GM12878 (cell line): ENCODE data around the gene ERFL. TPM values are rescaled to one million over a fixed set of nuclear protein-coding genes. Genes with fewer than 3 reads are reported as not detected.

Experiments used
- ATAC-seq: fragments of 200-7000 bp; cut with Tn5 transposase; 3 replicates; pipeline ENCODE4 v1.9.1; 2020; ENCODE audit warnings: mild to moderate bottlenecking, moderate library complexity
- BruUV-seq: library from RNA; stranded (reverse); fragments of 400-500 nt; replicated peaks from 2 replicates; lab custom pipeline; 2021; lab: Mats Ljungman, UMichigan
- CTCF ChIA-PET: fragments of 300-600 bp; sonication (Branson Sonifier 250); formaldehyde crosslinking; extraction: SDS; loops from one replicate; lab custom pipeline; 2021; ENCODE audit warnings: inconsistent platforms; lab: Yijun Ruan, JAX
- POLR2A ChIA-PET: fragments of 350-600 bp; formaldehyde crosslinking; extraction: SDS; loops from one replicate; lab custom pipeline; 2021; ENCODE audit warnings: inconsistent platforms; lab: Charles Lee
- RAD21 ChIA-PET: fragments of 300-600 bp; sonication (Branson Sonifier 250); formaldehyde crosslinking; loops from one replicate; lab custom pipeline; 2023; ENCODE audit warnings: antibody characterized with exemption; ENCODE audit not compliant: unreplicated experiment; lab: Charles Lee
- SMC1A ChIA-PET: fragments of 300-600 bp; sonication (Branson Sonifier 250); formaldehyde crosslinking; loops from one replicate; lab custom pipeline; 2023; ENCODE audit not compliant: unreplicated experiment, uncharacterized antibody; lab: Charles Lee
- DNase-seq: peaks from one replicate; pipeline ENCODE4 v3.0.0-alpha.2; 2011; ENCODE audit warnings: low read depth, low spot score
- FAIRE-seq: peaks from 3 replicates; lab custom pipeline; 2011; peaks lifted over from hg19 to GRCh38; lab: Jason Lieb, UNC
- H2AFZ ChIP-seq: 2 replicates; pipeline ENCODE4 v1.6.0; 2011; ENCODE audit warnings: low read depth, low read length, control low read depth; ENCODE audit not compliant: control insufficient read depth
- H3K27ac ChIP-seq: 2 replicates; pipeline ENCODE4 v1.5.1; 2011; ENCODE audit warnings: control low read depth; ENCODE audit not compliant: control insufficient read depth, insufficient read depth
- H3K27me3 ChIP-seq, 2 experiments: replicated peaks in 1 of 2; 2 replicates each; pipeline versions ENCODE4 v1.6.0 to v1.6.1; 2011; ENCODE audit warnings: low read length in 1 of 2; ENCODE audit not compliant: control insufficient read depth in 2 of 2, insufficient read depth in 2 of 2
- H3K36me3 ChIP-seq, 2 experiments: 2 replicates each; pipeline ENCODE4 v1.5.1; 2011; ENCODE audit warnings: low read length in 1 of 2; ENCODE audit not compliant: control insufficient read depth in 2 of 2, insufficient read depth in 2 of 2
- H3K4me1 ChIP-seq: 2 replicates; pipeline ENCODE4 v1.6.1; 2011; ENCODE audit warnings: mild to moderate bottlenecking, low read length, moderate library complexity, mixed read lengths; ENCODE audit not compliant: control insufficient read depth, insufficient read depth
- H3K4me2 ChIP-seq: 2 replicates; pipeline ENCODE4 v1.6.0; 2011; ENCODE audit warnings: control low read depth; ENCODE audit not compliant: control insufficient read depth, insufficient read depth
- H3K4me3 ChIP-seq: fragments of 200-600 bp; sonication (generic); 2 replicates; pipeline ENCODE4 v1.5.1; 2016
- H3K79me2 ChIP-seq: 2 replicates; pipeline ENCODE4 v1.6.0; 2011; ENCODE audit warnings: low read length; ENCODE audit not compliant: control insufficient read depth, insufficient read depth
- H3K9ac ChIP-seq: 2 replicates; pipeline ENCODE4 v1.8.0; 2011; ENCODE audit warnings: low read length, control low read depth, mixed read lengths; ENCODE audit not compliant: control insufficient read depth, insufficient read depth
- H3K9me3 ChIP-seq: replicated peaks from 3 replicates; pipeline ENCODE4 v1.5.1; 2011; ENCODE audit warnings: mild to moderate bottlenecking, low read length; ENCODE audit not compliant: control insufficient read depth, insufficient read depth
- H4K20me1 ChIP-seq: 2 replicates; pipeline ENCODE4 v1.6.0; 2011; ENCODE audit not compliant: control insufficient read depth, insufficient read depth
- EP300 ChIP-seq, 2 experiments: fragments of 150-350 bp in 1 of 2; IDR thresholded peaks; 2 replicates each; pipeline ENCODE4 v1.6.1; 2011 to 2012; ENCODE audit warnings: low read depth in 2 of 2, low read length in 2 of 2, borderline replicate concordance in 1 of 2, improper control_type of control experiment in 1 of 2, inconsistent platforms in 1 of 2; ENCODE audit not compliant: control insufficient read depth in 1 of 2
- HDGF ChIP-seq: fragments of 450-650 bp; IDR thresholded peaks from 2 replicates; pipeline ENCODE4 v1.6.1; 2016; ENCODE audit warnings: antibody characterized with exemption
- IRF4 ChIP-seq: IDR thresholded peaks from 2 replicates; pipeline ENCODE4 v1.6.1; 2011; ENCODE audit warnings: low read depth, low read length
- IRF5 ChIP-seq: fragments of 450-650 bp; IDR thresholded peaks from 2 replicates; pipeline ENCODE4 v1.6.1; 2017; ENCODE audit warnings: borderline replicate concordance
- LARP7 ChIP-seq: fragments of 450-650 bp; IDR thresholded peaks from 2 replicates; pipeline ENCODE4 v1.6.1; 2017; ENCODE audit warnings: mild to moderate bottlenecking
- NFYA ChIP-seq: IDR thresholded peaks from 2 replicates; pipeline ENCODE4 v1.6.1; 2011; ENCODE audit warnings: low read depth, mild to moderate bottlenecking, low read length, improper control_type of control experiment, borderline replicate concordance
- NR2C1 ChIP-seq: fragments of 450-650 bp; IDR thresholded peaks from 2 replicates; pipeline ENCODE4 v1.6.1; 2017; ENCODE audit warnings: antibody characterized with exemption, mild to moderate bottlenecking, moderate library complexity
- PAX5 ChIP-seq: IDR thresholded peaks from 2 replicates; pipeline ENCODE4 v1.6.1; 2011; ENCODE audit warnings: low read depth, low read length, borderline replicate concordance
- PAX8 ChIP-seq: fragments of 450-650 bp; IDR thresholded peaks from 2 replicates; pipeline ENCODE4 v1.6.1; 2017; ENCODE audit warnings: mild to moderate bottlenecking, moderate library complexity
- POU2F2 ChIP-seq: IDR thresholded peaks from 3 replicates; pipeline ENCODE4 v1.6.1; 2011; ENCODE audit warnings: low read depth, mild to moderate bottlenecking, low read length, borderline replicate concordance
- USF2 ChIP-seq: IDR thresholded peaks from 2 replicates; pipeline ENCODE4 v1.6.1; 2011; ENCODE audit warnings: low read depth, low read length, improper control_type of control experiment, borderline replicate concordance
- ZNF24 ChIP-seq: fragments of 450-650 bp; IDR thresholded peaks from 2 replicates; pipeline ENCODE4 v1.6.1; 2017; ENCODE audit warnings: antibody characterized with exemption, mild to moderate bottlenecking
- WGBS: methylation state at CpG from one replicate; pipeline ENCODE4 v1.1.6; 2016; ENCODE audit warnings: low lambda C conversion rate; ENCODE audit not compliant: insufficient replicate concordance, insufficient coverage; ENCODE audit errors: missing lambda C conversion rate; 5-methylcytosine and 5-hydroxymethylcytosine counted together
- in situ Hi-C: fragments of 300-500 bp; cut with MboI; formaldehyde crosslinking; loops from 9 replicates; pipeline ENCODE4 v1.14.3; 2018; ENCODE audit warnings: mixed read lengths
- intact Hi-C: fragments of 100-400 bp; cut with micrococcal nuclease; formaldehyde crosslinking; loops from one replicate; pipeline ENCODE4 v1.14.2; 2022; ENCODE audit not compliant: unreplicated experiment
- polyA plus RNA-seq, 11 experiments: library from polyadenylated mRNA; depleted of rRNA in 4 of 11; unstranded in 6 of 11; stranded (reverse) in 5 of 11; fragments of >200 nt; fragmentation: Nextera tagmentation in 4 of 11; fragmentation: Illumina TruSeq in 1 of 11; extraction: Ambion mirVana in 4 of 11; extraction: Trizol in 1 of 11; gene quantifications; 1 replicate in 1 of 11; 2 replicates in 10 of 11; pipeline versions ENCODE4 v1.2.1 to v1.2.3, GENCODE V29; 2011 to 2016; ENCODE audit warnings: inconsistent platforms in 2 of 11, missing spikeins in 2 of 11, low read depth in 1 of 11
- total RNA-seq, 4 experiments: library from RNA; depleted of rRNA in 3 of 4; stranded (reverse); fragments of >200 nt in 3 of 4; fragmentation: Illumina TruSeq in 1 of 4; extraction: Trizol in 1 of 4; gene quantifications; 2 replicates each; pipeline versions ENCODE4 v1.2.1 to v1.2.3, GENCODE V29; 2013 to 2021
- TF ChIP-seq, protein P1 (sequence below): fragments of 450-650 bp; conservative IDR thresholded peaks from 2 replicates; pipeline ENCODE4 v1.6.1; 2017; ENCODE audit warnings: mild to moderate bottlenecking, moderate library complexity
- TF ChIP-seq, protein P2 (sequence below): IDR thresholded peaks from 2 replicates; pipeline ENCODE4 v1.6.1; 2011; ENCODE audit warnings: low read depth, mild to moderate bottlenecking, low read length, moderate library complexity, borderline replicate concordance; ENCODE audit errors: extremely low read depth

The ERFL gene
- total and polyA plus RNA-seq, 10 of the 15 experiments (the other 5 are each of a cell fraction or from before 2014, with no cell fraction given) = 0.04 to 0.10 (median 0.05) TPM; not detected in 7

- TF ChIP-seq, protein P1, sequence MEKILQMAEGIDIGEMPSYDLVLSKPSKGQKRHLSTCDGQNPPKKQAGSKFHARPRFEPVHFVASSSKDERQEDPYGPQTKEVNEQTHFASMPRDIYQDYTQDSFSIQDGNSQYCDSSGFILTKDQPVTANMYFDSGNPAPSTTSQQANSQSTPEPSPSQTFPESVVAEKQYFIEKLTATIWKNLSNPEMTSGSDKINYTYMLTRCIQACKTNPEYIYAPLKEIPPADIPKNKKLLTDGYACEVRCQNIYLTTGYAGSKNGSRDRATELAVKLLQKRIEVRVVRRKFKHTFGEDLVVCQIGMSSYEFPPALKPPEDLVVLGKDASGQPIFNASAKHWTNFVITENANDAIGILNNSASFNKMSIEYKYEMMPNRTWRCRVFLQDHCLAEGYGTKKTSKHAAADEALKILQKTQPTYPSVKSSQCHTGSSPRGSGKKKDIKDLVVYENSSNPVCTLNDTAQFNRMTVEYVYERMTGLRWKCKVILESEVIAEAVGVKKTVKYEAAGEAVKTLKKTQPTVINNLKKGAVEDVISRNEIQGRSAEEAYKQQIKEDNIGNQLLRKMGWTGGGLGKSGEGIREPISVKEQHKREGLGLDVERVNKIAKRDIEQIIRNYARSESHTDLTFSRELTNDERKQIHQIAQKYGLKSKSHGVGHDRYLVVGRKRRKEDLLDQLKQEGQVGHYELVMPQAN = no peak
- no peak for TF ChIP-seq LARP7
- TF ChIP-seq HDGF = no peak
- no peak for TF ChIP-seq POU2F2
- no peak for TF ChIP-seq IRF4
- no peak for TF ChIP-seq NR2C1
- TF ChIP-seq EP300 (IDR thresholded peaks at IDR 0.05; ENCODE audit: borderline replicate concordance in 1 of 2, control insufficient read depth in 1 of 2, low read depth in 2 of 2, low read length in 2 of 2) = no peak
- no peak for TF ChIP-seq NFYA
Measured at GRCh38 chr19:41926028-41926762, 2.1 kb downstream of the ERFL start (continued).

DNA sequence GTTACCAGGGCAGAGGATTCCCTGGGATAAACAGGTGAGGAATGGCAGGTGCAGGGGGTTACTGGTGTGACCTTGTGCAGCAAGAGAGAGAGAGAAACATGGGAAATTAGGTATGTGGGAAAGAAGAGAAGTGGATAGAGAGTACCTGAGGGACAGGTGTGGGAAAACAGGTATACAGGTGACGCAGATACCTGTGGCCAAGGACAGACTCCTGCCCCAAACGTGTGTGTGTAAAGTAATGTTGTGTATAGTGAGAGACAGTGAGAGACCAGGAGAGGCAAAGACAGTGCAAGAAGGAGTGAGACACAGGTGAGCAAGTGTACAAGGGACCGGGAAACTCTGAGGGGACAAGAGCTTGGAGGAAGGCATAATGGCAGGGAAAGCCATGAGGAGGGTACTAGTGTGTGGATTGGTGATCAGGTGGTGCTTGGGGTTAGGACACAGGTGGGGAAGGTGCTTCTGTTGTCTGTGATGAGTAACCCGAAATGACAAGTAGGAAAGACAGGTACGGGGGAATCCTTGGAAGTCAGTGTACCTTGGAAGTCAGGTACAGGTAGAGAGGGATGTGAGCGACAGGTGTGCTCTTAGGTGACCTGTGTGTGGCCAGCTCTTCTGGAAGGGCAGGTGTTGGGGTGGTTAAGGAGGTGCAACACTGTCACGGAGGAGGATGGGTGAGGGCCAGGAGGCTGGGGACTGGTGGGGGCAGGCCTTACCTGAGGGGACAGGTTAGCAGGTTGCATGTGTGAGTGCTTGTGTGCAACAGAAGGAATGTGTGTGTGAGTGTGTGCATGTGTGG lies 2.8 kb downstream of the ERFL start:
- SMC1A ChIA-PET = no interaction called here
- FAIRE-seq = no peak
- no peak for TF ChIP-seq IRF5
- TF ChIP-seq PAX5 = no peak
- TF ChIP-seq, protein P2, sequence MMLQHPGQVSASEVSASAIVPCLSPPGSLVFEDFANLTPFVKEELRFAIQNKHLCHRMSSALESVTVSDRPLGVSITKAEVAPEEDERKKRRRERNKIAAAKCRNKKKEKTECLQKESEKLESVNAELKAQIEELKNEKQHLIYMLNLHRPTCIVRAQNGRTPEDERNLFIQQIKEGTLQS = no peak
- no peak for TF ChIP-seq PAX8
- TF ChIP-seq ZNF24 = no peak
- no peak for TF ChIP-seq LARP7
- TF ChIP-seq USF2 = no peak

More for the DNA sequence above, 2.8 kb downstream of the ERFL start:
- ChIA-PET POLR2A (interaction anchor here (0.6 kb wide), 1 partner anchor 44 kb away, joined by 7 read pairs; no protein-coding TSS in a partner anchor), RAD21 (no interaction called here), CTCF (no interaction called here)
- Histone ChIP-seq H3K9ac (no peak overlapping the region), H3K4me1 (peaks cover 9% of the 10 kb centered on the region), H3K4me3 (no peak overlapping the region), H3K27ac (no peak overlapping the region), H3K4me2 (no peak overlapping the region), H3K27me3 (peaks cover 10 to 13% of the 10 kb centered on the region in 2 experiments), H2AFZ (no peak overlapping the region), H3K79me2 (no peaks in the 10 kb centered on the region), H3K36me3 (no peaks in the 10 kb centered on the region), H3K9me3 (no peaks in the 10 kb centered on the region; the same call in 2 of the 3 replicates), H4K20me1 (no peaks in the 10 kb centered on the region)
- DNase-seq = no peak
- WGBS = 75% methylated on average over 7 of the region's 7 CpGs
- BruUV-seq = no TSS peak
- ATAC-seq = no peak
- intact Hi-C loops = no loop called here
- in situ Hi-C loops = loop anchor here (25.0 kb wide), 1 partner anchor 1837 kb away; the partner anchor contains the start of gene SMG9
